SK-N-SH treated with all-trans-retinoic acid at 6 μM for 48 hours (cell line): Measurements from ENCODE around the gene IDI2.

Experiments used
- ATAC-seq: fragments of 200-7000 bp; cut with Tn5 transposase; 3 replicates; pipeline ENCODE4 v1.9.1; 2020; ENCODE audit warnings: mild to moderate bottlenecking, moderate library complexity
- CREB5 ChIP-seq: fragments of 250-450 bp; sonication (Bioruptor Pico); IDR thresholded peaks from 2 replicates; pipeline ENCODE4 v1.5.1; 2020; ENCODE audit warnings: low read depth, mild to moderate bottlenecking, moderate library complexity
- CSDC2 ChIP-seq: fragments of 250-450 bp; sonication (Bioruptor Pico); IDR thresholded peaks from 2 replicates; pipeline ENCODE4 v1.5.0; 2020; ENCODE audit warnings: mild to moderate bottlenecking, moderate library complexity
- ESRRG ChIP-seq: fragments of 250-450 bp; sonication (Bioruptor Pico); IDR thresholded peaks from 2 replicates; pipeline ENCODE4 v1.6.1; 2021; ENCODE audit warnings: mild to moderate bottlenecking
- GLIS3 ChIP-seq: fragments of 250-450 bp; sonication (Bioruptor Pico); IDR thresholded peaks from 2 replicates; pipeline ENCODE4 v1.5.0; 2020; ENCODE audit warnings: mild to moderate bottlenecking, moderate library complexity
- ISL1 ChIP-seq: fragments of 250-450 bp; sonication (Bioruptor Pico); IDR thresholded peaks from 2 replicates; pipeline ENCODE4 v2.1.2; 2022; ENCODE audit warnings: mild to moderate bottlenecking, moderate library complexity
- PATZ1 ChIP-seq: fragments of 250-450 bp; sonication (Bioruptor Pico); IDR thresholded peaks from 2 replicates; pipeline ENCODE4 v1.8.0; 2020; ENCODE audit warnings: mild to moderate bottlenecking, moderate library complexity, borderline replicate concordance
- POU6F1 ChIP-seq: fragments of 250-450 bp; sonication (Bioruptor Pico); IDR thresholded peaks from 2 replicates; pipeline ENCODE4 v1.8.0; 2021; ENCODE audit warnings: low read depth, mild to moderate bottlenecking, moderate library complexity, borderline replicate concordance
- PPARA ChIP-seq: fragments of 250-450 bp; sonication (Bioruptor Pico); IDR thresholded peaks from 2 replicates; pipeline ENCODE4 v1.5.0; 2020; ENCODE audit warnings: mild to moderate bottlenecking, borderline replicate concordance
- RARB ChIP-seq: fragments of 250-450 bp; sonication (Bioruptor Pico); IDR thresholded peaks from 2 replicates; pipeline ENCODE4 v1.8.0; 2021; ENCODE audit warnings: mild to moderate bottlenecking, moderate library complexity
- SNAI2 ChIP-seq: fragments of 250-450 bp; sonication (Bioruptor Pico); IDR thresholded peaks from 2 replicates; pipeline ENCODE4 v1.5.0; 2020; ENCODE audit warnings: mild to moderate bottlenecking, moderate library complexity
- TOX ChIP-seq: fragments of 250-450 bp; sonication (Bioruptor Pico); IDR thresholded peaks from 2 replicates; pipeline ENCODE4 v1.8.0; 2021; ENCODE audit warnings: mild to moderate bottlenecking, moderate library complexity, borderline replicate concordance
- TSHZ2 ChIP-seq: fragments of 250-450 bp; sonication (Bioruptor Pico); IDR thresholded peaks from 2 replicates; pipeline ENCODE4 v1.5.0; 2020; ENCODE audit warnings: mild to moderate bottlenecking, moderate library complexity
- ZC3H10 ChIP-seq: fragments of 250-450 bp; sonication (Bioruptor Pico); IDR thresholded peaks from 2 replicates; pipeline ENCODE4 v1.5.1; 2021; ENCODE audit warnings: mild to moderate bottlenecking, moderate library complexity
- ZFP3 ChIP-seq: fragments of 250-450 bp; sonication (Bioruptor Pico); IDR thresholded peaks from 2 replicates; pipeline ENCODE4 v1.5.0; 2020; ENCODE audit warnings: mild to moderate bottlenecking, moderate library complexity
- ZFP30 ChIP-seq: fragments of 450-650 bp; formaldehyde crosslinking; IDR thresholded peaks from 2 replicates; pipeline ENCODE4 v1.5.0; 2022; ENCODE audit warnings: mild to moderate bottlenecking, moderate library complexity
- ZNF565 ChIP-seq: fragments of 450-650 bp; formaldehyde crosslinking; conservative IDR thresholded peaks from 2 replicates; pipeline ENCODE4 v1.5.0; 2020; ENCODE audit warnings: low read depth, mild to moderate bottlenecking, moderate library complexity
- ZNF70 ChIP-seq: fragments of 450-650 bp; formaldehyde crosslinking; IDR thresholded peaks from 2 replicates; pipeline ENCODE4 v1.5.0; 2020; ENCODE audit warnings: mild to moderate bottlenecking, moderate library complexity
- ZNF8 ChIP-seq: fragments of 450-650 bp; formaldehyde crosslinking; IDR thresholded peaks from 2 replicates; pipeline ENCODE4 v1.5.0; 2020; ENCODE audit warnings: mild to moderate bottlenecking, moderate library complexity

IDI2 gene

GRCh38 chr10:1058017-1058416, 32.4 kb upstream of the IDI2 start (continued):
- TF ChIP-seq ZNF8 (CRISPR knock-in tag) (no peak), PPARA (CRISPR knock-in tag) (no peak), ZNF70 (CRISPR knock-in tag) (no peak), ISL1 (CRISPR knock-in tag) (no peak), SNAI2 (no peak), ZC3H10 (CRISPR knock-in tag) (no peak), ESRRG (CRISPR knock-in tag) (no peak), ZFP3 (CRISPR knock-in tag) (no peak), PATZ1 (CRISPR knock-in tag) (no peak), RARB (CRISPR knock-in tag) (no peak)

- TF ChIP-seq ZNF565 (CRISPR knock-in tag) (no peak), GLIS3 (CRISPR knock-in tag) (no peak)
- peak; percentile 41 for ATAC-seq
These were observed 31.5 kb upstream of the IDI2 start for GRCh38 chr10:1057106-1057657.

GRCh38 chr10:1056326-1057105, 30.9 kb upstream of the IDI2 start, which contains the start of gene WDR37:
Gene WDR37, plus strand, starts transcription at chr10:1056385. Its CDS starts 15,771 bp downstream, at chr10:1072156.
- TF ChIP-seq ZNF70 (CRISPR knock-in tag) (no peak), TSHZ2 (CRISPR knock-in tag) (peak; percentile 33; the same call in 1 of the 2 replicates), CREB5 (CRISPR knock-in tag) (no peak), ZFP3 (CRISPR knock-in tag) (no peak), CSDC2 (CRISPR knock-in tag) (0 out of 2 replicates have a peak, but pooled peaks have one; percentile 29), PATZ1 (CRISPR knock-in tag) (no peak), TOX (CRISPR knock-in tag) (no peak), POU6F1 (CRISPR knock-in tag) (no peak)
- TF ChIP-seq, all 23 proteins: peak for 2
- ATAC-seq, result peak; percentile 96

- TF ChIP-seq ISL1 (CRISPR knock-in tag) (0 out of 2 replicates have a peak, but pooled peaks have one; percentile 19), ZFP3 (CRISPR knock-in tag) (no peak), POU6F1 (CRISPR knock-in tag) (no peak), ESRRG (CRISPR knock-in tag) (no peak), ZNF70 (CRISPR knock-in tag) (no peak), CREB5 (CRISPR knock-in tag) (no peak), CSDC2 (CRISPR knock-in tag) (no peak), ZFP30 (no peak)
- TF ChIP-seq, all 23 proteins: peak for 1
- ATAC-seq, result no peak
These were observed 29.0 kb upstream of the IDI2 start for GRCh38 chr10:1054684-1055083.
